ENCODE measurements around the gene ZMAT3.

ZMAT3 gene

GRCh38 chr3:179027326-179027900 lies 44.2 kb downstream of the ZMAT3 start (continued):
- TF ChIP-seq ATF2 (tag by site-specific recombination; IDR thresholded peaks at IDR 0.05; ENCODE audit: low read depth): no peak

GRCh38 chr3:179026636-179027035 lies 45.0 kb downstream of the ZMAT3 start:
- Histone ChIP-seq H3K36me3 (ENCODE audit: control insufficient read depth in 2 of 2, insufficient read depth in 1 of 2, low read length in 2 of 2) (peaks cover 0 to 21% of the 10 kb centered on the region in 2 experiments; a peak in 1 of 3 replicates), H3K27ac (ENCODE audit: extremely low read depth, low read depth, low read length) (no peak overlapping the region), H3K4me1 (ENCODE audit: control insufficient read depth, insufficient read depth, low read length) (0 out of 2 replicates have a peak, but pooled peaks cover 4% of the 10 kb centered on the region), H3K4me3 (ENCODE audit: low read depth, low read length) (no peak overlapping the region), H3K9me3 (ENCODE audit: control insufficient read depth, insufficient read depth, low read depth, low read length) (no peaks in the 10 kb centered on the region)
- ChIA-PET CTCF (interaction anchor here (0.9 to 1.3 kb wide), 4 partner anchors 11 to 297 kb away, joined by 3 to 5 read pairs (median 4); no protein-coding TSS in a partner anchor), POLR2A (no interaction called here)
- TF ChIP-seq ZNF677 (tag by site-specific recombination; IDR thresholded peaks at IDR 0.05) (no peak), ZNF26 (tag by site-specific recombination; IDR thresholded peaks at IDR 0.05) (no peak), ZBTB21 (tag by site-specific recombination; IDR thresholded peaks at IDR 0.05) (no peak), ZNF302 (tag by site-specific recombination; IDR thresholded peaks at IDR 0.05; ENCODE audit: low read depth) (no peak)

GRCh38 chr3:179021119-179021903 lies 50.3 kb downstream of the ZMAT3 start:
- Histone ChIP-seq H3K9me3 (ENCODE audit: control insufficient read depth, insufficient read depth, low read depth, low read length) (no peaks in the 10 kb centered on the region), H3K27ac (ENCODE audit: extremely low read depth, low read depth, low read length) (no peak overlapping the region), H3K36me3 (ENCODE audit: control insufficient read depth in 2 of 2, insufficient read depth in 1 of 2, low read length in 2 of 2) (peaks cover 0 to 13% of the 10 kb centered on the region in 2 experiments; a peak in 1 of 3 replicates), H3K4me1 (ENCODE audit: control insufficient read depth, insufficient read depth, low read length) (no peaks in the 10 kb centered on the region), H3K4me3 (ENCODE audit: low read depth, low read length) (no peak overlapping the region)
- CTCF ChIA-PET: no interaction called here
- no peak for TF ChIP-seq ZNF626 (tag by site-specific recombination; IDR thresholded peaks at IDR 0.05)
- no peak for TF ChIP-seq ZBTB1 (tag by site-specific recombination; IDR thresholded peaks at IDR 0.05)
- no peak for TF ChIP-seq GFI1B (tag by site-specific recombination; IDR thresholded peaks at IDR 0.05)
- TF ChIP-seq ZSCAN5A (tag by site-specific recombination; IDR thresholded peaks at IDR 0.05): no peak
- POLR2A ChIA-PET: no interaction called here

GRCh38 chr3:179020112-179020511 lies 51.5 kb downstream of the ZMAT3 start:
- TF ChIP-seq ZEB2 (tag by site-specific recombination; IDR thresholded peaks at IDR 0.05): no peak
- peak; percentile 88 for TF ChIP-seq PRDM6 (tag by site-specific recombination; IDR thresholded peaks at IDR 0.05)
- no peak for TF ChIP-seq ZBTB21 (tag by site-specific recombination; IDR thresholded peaks at IDR 0.05)
- no peak overlapping the region for H3K4me3 ChIP-seq (ENCODE audit: low read depth, low read length)
- H3K4me1 ChIP-seq (ENCODE audit: control insufficient read depth, insufficient read depth, low read length): no peaks in the 10 kb centered on the region
- ChIA-PET POLR2A (no interaction called here), CTCF (interaction anchor here (1.0 to 2.0 kb wide), 3 partner anchors 49 to 301 kb away, joined by 4 to 8 read pairs (median 7); no protein-coding TSS in a partner anchor)
- H3K27ac ChIP-seq (ENCODE audit: extremely low read depth, low read depth, low read length): no peak overlapping the region
- H3K9me3 ChIP-seq (ENCODE audit: control insufficient read depth, insufficient read depth, low read depth, low read length): no peaks in the 10 kb centered on the region
- peaks cover 0 to 13% of the 10 kb centered on the region in 2 experiments; a peak in 1 of 3 replicates for H3K36me3 ChIP-seq (ENCODE audit: control insufficient read depth in 2 of 2, insufficient read depth in 1 of 2, low read length in 2 of 2)

All from HEK293 (cell line).